ENCODE measurements around the gene BYSL.

DNA sequence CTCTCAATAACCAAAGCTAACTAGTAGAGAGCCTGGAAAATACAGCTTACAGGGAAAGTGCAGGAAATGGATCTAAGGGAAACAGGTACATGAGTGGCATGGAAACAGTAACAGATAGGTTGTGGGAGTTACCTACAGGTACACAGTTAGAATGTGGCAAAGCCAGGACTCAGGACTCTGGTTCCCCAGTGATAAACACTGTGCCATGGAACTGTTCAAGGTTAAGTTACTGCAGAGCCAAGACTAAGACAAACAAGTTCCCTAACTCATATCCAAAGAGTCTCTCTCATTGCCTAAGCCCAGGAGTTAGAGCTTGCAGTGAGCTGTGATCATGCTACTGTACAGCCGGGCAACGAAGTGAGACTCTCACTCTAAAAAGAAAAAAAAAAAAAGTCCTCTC is 7.0 kb upstream of the BYSL start:
- TF ChIP-seq, protein P1, sequence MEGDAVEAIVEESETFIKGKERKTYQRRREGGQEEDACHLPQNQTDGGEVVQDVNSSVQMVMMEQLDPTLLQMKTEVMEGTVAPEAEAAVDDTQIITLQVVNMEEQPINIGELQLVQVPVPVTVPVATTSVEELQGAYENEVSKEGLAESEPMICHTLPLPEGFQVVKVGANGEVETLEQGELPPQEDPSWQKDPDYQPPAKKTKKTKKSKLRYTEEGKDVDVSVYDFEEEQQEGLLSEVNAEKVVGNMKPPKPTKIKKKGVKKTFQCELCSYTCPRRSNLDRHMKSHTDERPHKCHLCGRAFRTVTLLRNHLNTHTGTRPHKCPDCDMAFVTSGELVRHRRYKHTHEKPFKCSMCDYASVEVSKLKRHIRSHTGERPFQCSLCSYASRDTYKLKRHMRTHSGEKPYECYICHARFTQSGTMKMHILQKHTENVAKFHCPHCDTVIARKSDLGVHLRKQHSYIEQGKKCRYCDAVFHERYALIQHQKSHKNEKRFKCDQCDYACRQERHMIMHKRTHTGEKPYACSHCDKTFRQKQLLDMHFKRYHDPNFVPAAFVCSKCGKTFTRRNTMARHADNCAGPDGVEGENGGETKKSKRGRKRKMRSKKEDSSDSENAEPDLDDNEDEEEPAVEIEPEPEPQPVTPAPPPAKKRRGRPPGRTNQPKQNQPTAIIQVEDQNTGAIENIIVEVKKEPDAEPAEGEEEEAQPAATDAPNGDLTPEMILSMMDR (IDR thresholded peaks at IDR 0.05) = no peak
- TF ChIP-seq POLR2AphosphoS5 (IDR thresholded peaks at IDR 0.05) = no peak
